Cardiac atrium fibroblast (primary cell): Measurements from ENCODE around the gene COX17. TPM values are rescaled to one million over a fixed set of nuclear protein-coding genes. Genes with fewer than 3 reads are reported as not detected.

ENCODE experiments used
- total RNA-seq: library from RNA; depleted of rRNA; stranded (reverse); fragments of >200 nt; gene quantifications from 2 replicates; pipeline ENCODE4 v1.2.3, GENCODE V29; 2015

Gene COX17
- 10.7 and 14.1 TPM in 2 replicates for total RNA-seq

GRCh38 chr3:119676771-119677640 lies at the start of gene COX17:
TSS of gene COX17 (minus strand) at chr3:119677406. CDS start at chr3:119677310, 96 bp downstream.

GRCh38 chr3:119702530-119703527 lies 25.6 kb upstream of the COX17 start, which contains the start of gene CFAP91:
TSS of gene CFAP91 (plus strand) at chr3:119703022. CDS start at chr3:119703099, 77 bp downstream.

GRCh38 chr3:119660474-119661440 lies 16.4 kb downstream of the COX17 start, which contains the start of gene POPDC2:
TSS of gene POPDC2 (minus strand) at chr3:119660589. CDS start at chr3:119660423, 166 bp downstream.

Other genes starting within 250 kb of the COX17 start
- 62.2 and 64.4 TPM in 2 replicates for gene TMEM39A, start 213.8 kb downstream of the COX17 start, total RNA-seq
- gene POGLUT1, start 208.4 kb downstream of the COX17 start, total RNA-seq, result 11.9 and 16.4 TPM in 2 replicates
- gene TIMMDC1, start 178.9 kb downstream of the COX17 start, total RNA-seq, result 45.5 and 54.1 TPM in 2 replicates
- not detected in 2 replicates for gene CD80, start 117.8 kb downstream of the COX17 start, total RNA-seq
- gene ADPRH, start 97.9 kb downstream of the COX17 start, total RNA-seq, result 1.1 and 4.5 TPM in 2 replicates
- gene PLA1A, start 79.5 kb downstream of the COX17 start, total RNA-seq, result not detected in 2 replicates
- 0.81 TPM in 1 of 2 replicates, not detected in the other for gene POPDC2, start 16.8 kb downstream of the COX17 start, total RNA-seq
- not detected in 2 replicates for gene CFAP91, start 25.6 kb upstream of the COX17 start, total RNA-seq
- gene NR1I2, start 104.7 kb upstream of the COX17 start, total RNA-seq, result not detected in 2 replicates